Raji (cell line): ENCODE results near the gene ANXA1.

Experiments
- POLR2A ChIP-seq: IDR thresholded peaks from 2 replicates; pipeline ENCODE4 v1.6.1; 2011; ENCODE audit warnings: low read depth, low read length, control low read depth; ENCODE audit not compliant: insufficient read depth

ANXA1 gene, protein sequence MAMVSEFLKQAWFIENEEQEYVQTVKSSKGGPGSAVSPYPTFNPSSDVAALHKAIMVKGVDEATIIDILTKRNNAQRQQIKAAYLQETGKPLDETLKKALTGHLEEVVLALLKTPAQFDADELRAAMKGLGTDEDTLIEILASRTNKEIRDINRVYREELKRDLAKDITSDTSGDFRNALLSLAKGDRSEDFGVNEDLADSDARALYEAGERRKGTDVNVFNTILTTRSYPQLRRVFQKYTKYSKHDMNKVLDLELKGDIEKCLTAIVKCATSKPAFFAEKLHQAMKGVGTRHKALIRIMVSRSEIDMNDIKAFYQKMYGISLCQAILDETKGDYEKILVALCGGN

DNA sequence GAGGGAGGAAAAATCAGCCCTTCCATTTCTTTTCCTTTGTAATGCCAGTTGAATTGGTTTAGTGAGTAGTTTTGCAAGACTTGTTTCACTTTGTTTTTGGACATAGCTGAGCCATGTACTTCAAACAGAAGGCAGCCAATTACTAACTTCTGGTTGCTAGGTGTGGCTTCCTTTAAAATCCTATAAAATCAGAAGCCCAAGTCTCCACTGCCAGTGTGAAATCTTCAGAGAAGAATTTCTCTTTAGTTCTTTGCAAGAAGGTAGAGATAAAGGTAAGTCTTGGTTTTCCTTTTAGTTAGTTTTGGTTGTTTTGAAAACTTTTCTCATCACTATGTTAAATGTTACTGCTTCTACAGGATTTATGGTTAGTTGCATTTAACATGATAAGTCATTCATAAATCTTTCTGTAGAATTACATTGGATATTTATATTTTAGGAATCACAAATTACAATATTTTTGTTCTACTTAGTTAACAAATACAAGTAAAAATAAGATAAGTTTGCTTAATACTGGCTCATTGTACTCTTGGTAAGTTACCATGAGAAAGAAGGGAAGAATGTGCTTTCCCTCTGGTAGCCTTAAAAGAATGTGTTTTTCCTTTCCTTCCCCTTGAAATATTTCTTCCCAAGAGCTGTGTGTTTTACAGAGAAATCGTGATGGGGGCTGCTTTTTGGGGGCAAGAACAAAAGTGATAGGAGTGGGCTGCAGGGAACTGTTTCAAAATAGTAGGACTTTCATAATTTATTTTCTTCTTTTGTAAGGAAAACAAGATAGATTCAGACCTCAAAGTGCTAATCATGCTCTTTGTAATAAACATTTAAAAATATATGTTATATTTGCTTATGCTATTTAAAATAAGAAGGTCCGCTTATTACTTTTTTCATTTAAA lies at the start of gene ANXA1:
ANXA1 (plus strand) TSS at position 213 of the 890 bp plus-strand sequence. CDS start 6,671 bp downstream, outside the sequence.
- TF ChIP-seq POLR2A, result no peak

DNA sequence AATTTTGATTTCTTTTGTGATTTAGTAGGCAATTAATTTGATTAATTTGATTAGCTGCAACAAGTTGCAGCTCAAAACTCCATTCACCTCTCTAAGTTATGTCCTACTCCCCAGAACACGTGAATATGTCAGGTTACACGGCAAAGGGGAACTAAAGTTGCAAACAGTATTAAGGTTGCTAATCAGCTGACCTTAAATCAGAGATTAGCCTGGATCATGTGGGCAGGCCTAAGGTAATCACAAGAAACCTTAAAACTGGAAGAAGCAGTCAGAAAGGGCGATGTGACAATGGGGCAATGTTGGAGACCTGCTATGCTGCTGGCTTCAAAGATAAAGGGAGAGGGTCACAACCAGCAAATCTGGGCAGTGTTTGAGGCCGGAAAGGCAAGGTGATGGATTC lies 47.3 kb upstream of the ANXA1 start:
- no peak for TF ChIP-seq POLR2A

DNA sequence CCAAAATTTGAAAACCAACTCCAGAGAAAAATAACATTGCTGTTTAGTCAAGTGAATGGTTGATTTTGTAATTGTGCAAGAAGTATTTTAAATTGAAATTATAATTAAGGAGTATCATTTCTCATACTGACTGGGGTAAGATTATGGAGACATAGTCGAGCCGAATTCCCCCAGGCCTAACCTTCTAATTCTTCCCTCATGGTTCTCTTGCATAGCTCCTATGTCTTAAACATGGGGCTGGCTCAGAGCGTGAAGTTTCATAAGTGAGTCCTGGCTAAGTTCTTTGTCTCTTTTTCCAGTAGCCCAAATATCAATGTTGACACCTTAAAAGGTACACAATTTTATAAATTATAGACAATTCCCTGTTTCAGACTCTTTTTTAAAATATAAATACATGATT lies 46.7 kb upstream of the ANXA1 start:
- TF ChIP-seq POLR2A, result no peak

DNA sequence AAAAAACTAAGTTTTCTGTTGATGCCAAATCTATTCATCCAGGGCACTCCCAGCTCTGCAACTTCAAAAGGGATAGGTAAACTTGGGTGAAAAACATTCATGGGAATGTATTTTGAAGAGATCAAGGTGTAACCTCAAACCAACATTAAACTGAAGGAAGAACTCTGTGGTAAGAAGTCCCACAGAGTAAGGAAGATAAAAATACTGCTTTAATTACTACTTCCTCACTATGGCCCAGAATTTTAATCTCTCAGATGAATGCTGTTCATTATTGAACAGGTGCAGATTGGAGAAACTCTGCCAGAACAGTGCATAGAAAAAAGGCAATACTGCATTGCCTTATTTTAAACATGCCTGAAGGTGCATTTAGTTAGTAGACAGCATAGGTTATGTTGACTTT lies 37.6 kb upstream of the ANXA1 start:
- TF ChIP-seq POLR2A, result no peak

DNA sequence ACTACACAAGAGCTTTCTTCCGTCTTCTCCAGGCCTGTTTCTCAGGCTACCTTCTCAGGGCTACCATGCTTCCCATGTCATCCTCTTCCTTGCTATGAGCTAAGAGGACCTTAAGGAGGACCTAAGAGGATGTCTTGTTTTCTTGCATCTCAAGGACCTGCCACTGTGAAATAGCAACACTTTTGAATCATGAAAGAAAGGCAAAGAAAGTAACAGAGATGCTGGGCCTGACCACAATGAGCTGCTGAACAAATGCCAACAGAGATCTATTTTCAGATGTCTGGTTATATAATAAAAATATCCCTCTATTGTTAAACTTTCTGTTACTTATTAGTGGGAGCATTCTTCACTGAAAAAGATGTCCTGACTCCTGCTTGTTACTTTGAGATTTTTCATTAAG lies 36.7 kb upstream of the ANXA1 start:
- TF ChIP-seq POLR2A, result no peak

DNA sequence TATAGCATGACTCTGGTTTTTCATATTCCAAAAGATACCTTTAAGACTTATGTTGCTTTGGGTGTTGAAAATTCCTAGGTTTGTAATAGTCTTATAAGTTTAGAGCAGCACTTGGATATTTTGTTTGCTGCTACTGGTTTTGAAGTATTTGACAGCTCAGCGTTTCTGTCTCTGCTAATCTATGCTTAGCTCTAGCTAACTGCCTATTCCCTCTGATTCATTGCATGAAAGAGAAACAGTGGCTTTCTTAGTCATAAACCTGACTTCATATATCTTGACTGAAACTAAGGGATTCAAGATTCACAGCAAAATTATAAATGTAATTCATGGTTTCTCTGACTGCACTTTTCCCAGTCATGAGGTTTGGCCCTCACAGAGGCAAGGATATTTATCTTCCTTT lies 35.6 kb upstream of the ANXA1 start:
- no peak for TF ChIP-seq POLR2A

DNA sequence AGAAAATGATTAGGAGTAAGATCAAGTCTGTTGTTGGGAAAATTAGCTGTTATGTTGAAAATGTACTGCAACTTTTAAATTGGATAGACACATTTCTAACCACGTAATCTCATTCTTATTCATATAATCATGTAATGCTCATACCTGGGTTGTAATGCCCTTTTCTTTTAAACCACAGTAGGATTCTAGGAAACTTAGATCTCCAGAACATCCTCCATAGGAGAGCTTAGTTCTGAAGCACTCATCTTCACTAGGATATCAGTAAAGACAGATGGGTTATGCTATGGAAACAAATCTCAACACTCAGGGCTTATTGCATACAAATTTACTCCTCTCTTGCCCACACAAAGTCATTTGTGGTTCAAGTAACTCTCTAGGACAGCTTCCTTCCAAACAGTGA lies 34.8 kb upstream of the ANXA1 start:
- no peak for TF ChIP-seq POLR2A

DNA sequence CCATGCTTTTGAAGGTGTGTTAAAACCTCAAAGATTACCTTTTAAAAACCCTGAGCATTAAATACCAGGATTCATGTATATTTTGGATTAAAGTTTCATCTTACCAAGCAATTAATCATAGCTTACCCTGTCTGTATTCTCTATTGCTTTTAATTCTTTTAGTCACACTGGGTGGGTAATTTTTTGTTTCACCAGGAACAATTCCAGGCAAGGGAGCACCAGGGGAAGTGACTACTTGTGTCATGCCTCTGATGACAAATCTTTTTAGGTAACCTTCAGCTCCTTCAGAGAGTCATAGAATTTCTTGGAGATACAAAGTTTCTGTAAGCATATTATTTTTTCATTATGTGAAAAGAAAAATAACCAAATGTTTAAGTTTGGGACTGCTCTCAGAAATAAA lies 33.4 kb upstream of the ANXA1 start:
- no peak for TF ChIP-seq POLR2A

DNA sequence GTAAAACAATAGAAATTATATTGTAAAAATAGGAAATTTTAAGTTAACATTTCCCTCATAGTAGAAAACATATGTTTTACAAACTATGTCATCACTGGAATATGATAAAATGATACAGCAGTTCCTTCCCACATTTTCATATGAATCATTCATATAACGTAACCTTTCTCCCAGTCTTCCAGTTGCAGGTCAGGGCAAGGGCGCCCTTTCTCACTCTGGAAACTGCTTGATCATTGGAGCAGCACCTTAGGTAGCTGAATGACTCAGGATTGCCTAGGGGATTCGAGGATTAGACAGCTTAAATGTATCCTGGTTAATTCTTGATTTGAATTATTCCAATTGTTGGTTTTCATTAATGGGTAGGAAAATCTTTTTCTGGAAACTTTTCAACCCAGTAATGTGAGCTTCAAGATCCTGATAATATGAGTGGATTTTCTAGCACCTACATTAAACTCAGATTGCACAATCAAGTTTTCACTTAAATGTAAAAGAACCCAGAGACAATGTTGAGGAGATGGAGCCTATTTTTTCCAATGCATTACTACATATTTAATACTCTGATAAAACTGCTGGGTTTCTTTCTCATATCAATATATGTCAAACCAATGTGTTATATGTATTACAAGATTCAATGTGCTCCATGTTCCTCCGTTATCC lies 32.6 kb upstream of the ANXA1 start:
- TF ChIP-seq POLR2A, result no peak

DNA sequence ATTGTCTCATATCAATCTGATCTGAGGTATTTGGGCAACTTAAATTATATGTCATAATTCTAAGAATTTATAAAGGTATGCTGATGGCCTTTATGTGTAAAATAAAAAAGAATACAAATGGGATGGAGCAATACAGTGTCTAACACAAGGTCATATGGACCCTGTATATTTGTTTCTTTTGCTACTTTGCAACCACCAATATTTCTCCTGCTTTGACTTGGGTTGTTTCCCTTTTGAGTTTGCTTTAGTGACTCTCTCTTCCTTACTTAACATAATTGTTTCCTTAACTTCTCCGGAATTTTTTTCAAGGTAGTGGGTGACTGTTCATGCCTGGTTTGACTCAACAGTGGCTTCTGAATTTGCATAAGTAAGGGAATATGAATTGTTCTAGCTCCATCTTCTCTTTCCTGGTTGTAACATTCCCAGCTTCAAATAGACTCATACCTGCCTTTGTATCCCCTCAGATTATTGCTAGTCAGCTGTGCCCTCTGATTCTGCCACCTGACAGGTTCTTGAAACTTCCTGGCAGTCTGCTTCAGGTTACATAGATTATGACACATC lies 30.2 kb upstream of the ANXA1 start:
- TF ChIP-seq POLR2A, result no peak

DNA sequence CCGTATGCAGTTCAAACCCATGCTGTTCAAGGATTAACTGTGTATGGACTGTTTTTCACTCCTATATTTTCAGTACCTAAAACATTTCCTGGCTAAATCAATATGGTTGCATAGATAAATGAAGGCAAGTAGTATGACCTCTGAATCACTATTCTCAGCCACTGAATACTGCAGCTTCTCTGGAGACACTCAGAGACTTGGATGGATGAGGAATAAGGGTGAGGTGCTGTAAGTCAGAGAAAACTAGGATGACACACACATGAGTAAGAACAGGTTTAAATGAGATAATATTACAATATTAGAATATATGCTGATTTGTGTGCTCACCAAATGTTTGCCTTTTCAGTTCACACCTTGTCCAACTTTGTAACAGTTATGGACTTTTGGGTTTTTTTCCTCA lies 26.0 kb upstream of the ANXA1 start:
- TF ChIP-seq POLR2A, result no peak

DNA sequence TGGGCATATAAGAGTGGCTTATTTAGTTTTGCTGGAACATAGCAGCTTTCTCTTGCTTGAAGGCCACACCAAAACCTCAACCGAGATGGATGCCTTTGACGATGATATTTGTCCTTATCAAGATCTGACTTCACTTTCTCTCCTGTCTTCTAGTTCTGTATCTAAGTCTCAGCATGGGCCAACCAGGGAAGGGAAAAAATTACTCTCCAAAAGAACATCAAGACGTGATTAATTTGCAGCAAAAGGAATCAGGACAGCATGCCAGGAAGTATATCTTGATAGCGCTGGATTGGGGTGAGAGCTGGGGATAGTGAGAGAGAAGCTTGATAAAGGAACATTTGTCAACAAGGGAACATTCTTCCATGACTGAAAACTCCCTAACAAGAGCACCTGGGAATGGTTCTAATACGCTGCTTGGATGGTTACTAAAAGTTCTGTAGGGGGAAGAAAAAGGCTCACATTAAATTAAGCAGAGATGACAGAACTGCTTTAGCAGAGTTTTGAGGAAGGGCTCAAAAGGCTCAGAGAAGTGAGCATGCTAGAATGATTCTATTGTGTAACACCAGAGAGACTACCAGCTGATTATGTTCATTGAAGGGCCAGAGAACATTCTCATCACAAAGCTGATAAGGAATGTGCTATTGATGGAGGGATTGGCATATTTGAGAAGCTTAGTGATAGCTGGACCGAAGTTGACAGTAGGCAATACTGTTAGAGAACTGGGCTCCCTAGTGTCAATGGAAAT lies 21.6 kb upstream of the ANXA1 start:
- no peak for TF ChIP-seq POLR2A

DNA sequence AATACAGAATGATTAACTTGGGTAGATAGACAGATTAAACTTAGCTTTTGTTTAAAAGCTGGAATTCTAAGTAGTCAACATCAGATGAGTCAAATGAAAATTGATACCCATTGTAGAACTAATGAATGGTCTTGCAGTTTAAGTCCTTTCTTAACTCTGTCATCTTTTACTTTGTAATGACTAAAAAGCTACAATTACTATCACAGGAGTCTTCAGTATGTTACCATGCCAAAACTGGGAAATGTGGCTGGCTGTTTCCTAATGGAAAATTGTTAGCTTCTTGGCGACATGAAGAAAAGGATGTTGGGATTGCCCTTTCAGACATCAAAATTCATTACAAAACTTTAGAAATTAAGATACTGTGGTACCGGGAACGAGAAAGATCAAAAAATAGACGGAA lies 20.2 kb upstream of the ANXA1 start:
- no peak for TF ChIP-seq POLR2A

DNA sequence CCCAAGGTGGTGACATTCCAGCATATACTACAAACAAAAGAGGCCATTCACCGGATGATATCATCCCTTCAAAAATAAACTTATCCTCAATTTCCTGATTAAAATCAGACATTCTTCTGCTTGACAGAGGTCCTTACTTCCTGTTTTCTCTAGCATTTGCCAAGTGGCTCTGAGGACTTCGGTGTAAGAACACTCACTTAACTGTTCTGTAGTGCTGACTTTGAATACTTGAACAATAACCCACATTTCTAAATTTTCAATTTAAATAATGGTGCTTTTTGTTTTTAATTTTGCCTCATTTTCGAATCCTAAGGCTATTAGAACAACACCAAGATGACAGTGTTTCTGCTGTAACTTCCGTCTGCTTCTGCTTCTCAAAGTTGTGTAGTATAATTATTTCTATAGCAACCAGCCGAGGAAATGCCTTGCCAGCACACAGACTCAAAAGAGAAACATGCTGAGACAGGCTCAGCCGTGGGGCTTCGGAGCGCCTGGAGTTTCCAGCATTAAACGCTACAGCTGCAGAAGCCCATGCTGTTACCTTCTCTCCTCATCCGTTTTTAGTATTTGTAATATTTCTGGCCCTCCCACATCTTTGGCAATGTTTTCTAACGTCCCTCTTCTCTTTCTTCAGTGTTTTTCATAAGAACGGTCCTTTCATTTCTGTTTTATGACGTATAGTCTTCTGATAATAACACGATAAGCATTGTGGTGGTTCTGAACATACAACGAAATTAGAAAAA lies 19.5 kb upstream of the ANXA1 start:
- TF ChIP-seq POLR2A, result no peak
